ENCODE results near the gene TMED4. TPM values are rescaled to one million over a fixed set of nuclear protein-coding genes. Genes with fewer than 3 reads are reported as not detected.

Gene TMED4
- total and polyA plus RNA-seq, 12 donors = 42.9 to 81.4 (median 67.8) TPM

DNA sequence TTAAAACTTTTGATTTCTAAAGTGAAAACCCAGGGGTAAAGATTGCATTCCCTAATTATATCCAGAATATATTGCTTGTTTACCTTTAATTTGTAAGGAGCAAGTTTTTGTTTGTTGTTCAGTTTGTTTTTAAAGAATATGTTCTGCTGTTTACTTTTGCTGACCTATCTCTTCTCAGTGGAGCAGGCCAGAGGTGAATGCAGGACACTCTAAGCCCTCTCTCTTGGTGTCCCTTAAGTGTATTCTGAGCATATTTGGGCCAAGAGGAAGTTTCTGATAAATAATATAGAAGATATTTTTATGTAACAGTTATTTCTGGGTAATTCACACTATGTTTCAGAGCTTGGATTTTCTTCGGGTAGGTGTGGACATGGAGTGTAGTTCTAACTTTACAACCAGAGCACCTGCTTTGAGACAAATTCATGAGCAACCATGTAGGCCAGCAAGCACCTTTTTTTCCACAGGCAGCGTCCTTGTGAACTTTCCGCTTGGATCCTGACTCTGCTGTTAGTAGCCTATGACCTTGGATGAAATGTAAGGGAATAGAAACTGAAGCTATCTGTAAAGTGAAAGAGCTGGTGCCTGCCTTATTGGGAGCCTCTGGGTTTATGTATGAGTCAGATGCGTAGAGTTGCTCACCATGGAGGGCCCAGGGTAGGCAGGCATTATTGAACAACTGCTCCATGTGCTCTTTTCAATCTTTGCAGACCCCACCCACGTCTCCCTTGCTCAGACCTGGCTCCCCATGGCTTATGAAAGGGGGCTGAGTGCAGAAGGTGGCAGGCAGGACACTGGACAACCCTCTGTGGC is 40.5 kb upstream of the TMED4 start:
- peak in 7 of 8 donors; percentile 30 to 75 (median 50) for ATAC-seq
- TF ChIP-seq, protein P1, sequence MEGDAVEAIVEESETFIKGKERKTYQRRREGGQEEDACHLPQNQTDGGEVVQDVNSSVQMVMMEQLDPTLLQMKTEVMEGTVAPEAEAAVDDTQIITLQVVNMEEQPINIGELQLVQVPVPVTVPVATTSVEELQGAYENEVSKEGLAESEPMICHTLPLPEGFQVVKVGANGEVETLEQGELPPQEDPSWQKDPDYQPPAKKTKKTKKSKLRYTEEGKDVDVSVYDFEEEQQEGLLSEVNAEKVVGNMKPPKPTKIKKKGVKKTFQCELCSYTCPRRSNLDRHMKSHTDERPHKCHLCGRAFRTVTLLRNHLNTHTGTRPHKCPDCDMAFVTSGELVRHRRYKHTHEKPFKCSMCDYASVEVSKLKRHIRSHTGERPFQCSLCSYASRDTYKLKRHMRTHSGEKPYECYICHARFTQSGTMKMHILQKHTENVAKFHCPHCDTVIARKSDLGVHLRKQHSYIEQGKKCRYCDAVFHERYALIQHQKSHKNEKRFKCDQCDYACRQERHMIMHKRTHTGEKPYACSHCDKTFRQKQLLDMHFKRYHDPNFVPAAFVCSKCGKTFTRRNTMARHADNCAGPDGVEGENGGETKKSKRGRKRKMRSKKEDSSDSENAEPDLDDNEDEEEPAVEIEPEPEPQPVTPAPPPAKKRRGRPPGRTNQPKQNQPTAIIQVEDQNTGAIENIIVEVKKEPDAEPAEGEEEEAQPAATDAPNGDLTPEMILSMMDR (IDR thresholded peaks at IDR 0.05) = no peak
- 43 to 53% methylated on average over 5 of the region's 5 CpGs for WGBS, 2 donors
- H3K27me3 ChIP-seq = no peaks in the 10 kb centered on the region
- DNase-seq = no peak
- peaks cover 9 to 95% (median 72%) of the 10 kb centered on the region in 9 donors for H3K4me1 ChIP-seq
- H3K9me3 ChIP-seq = no peaks in the 10 kb centered on the region
- peak overlapping the region in 9 of 10 donors; percentile 17 to 77 (median 55) for H3K27ac ChIP-seq
- intact Hi-C loops (cut with DNase I) = no loop called here
- peaks cover 0 to 42% (median 14%) of the 10 kb centered on the region in 9 donors for H3K36me3 ChIP-seq
- H3K4me3 ChIP-seq = no peak overlapping the region

DNA sequence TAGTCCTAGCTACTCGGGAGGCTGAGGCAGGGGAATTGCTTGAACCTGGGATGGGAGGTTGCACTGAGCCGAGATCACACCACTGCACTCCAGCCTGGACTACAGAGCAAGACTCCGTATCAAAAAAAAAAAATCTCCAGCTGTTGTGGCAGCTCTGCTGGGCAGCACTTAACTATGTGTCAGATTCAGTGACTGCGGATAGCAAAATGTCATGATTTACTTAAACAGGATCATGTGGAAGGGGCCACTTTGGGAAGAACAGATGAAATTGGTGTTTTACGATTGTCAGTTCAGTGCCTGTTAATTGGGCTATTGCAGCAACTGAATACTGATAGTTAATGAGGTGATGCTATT is 39.7 kb upstream of the TMED4 start:
- H3K36me3 ChIP-seq = peaks cover 0 to 33% (median 10%) of the 10 kb centered on the region in 9 donors
- no peaks in the 10 kb centered on the region for H3K9me3 ChIP-seq
- ATAC-seq (no peak), DNase-seq (no peak)
- peaks cover 11 to 96% (median 79%) of the 10 kb centered on the region in 9 donors for H3K4me1 ChIP-seq
- no peaks in the 10 kb centered on the region for H3K27me3 ChIP-seq
- 76 to 78% methylated on average over 5 of the region's 5 CpGs for WGBS, 2 donors
- intact Hi-C loops (cut with DNase I) = no loop called here
- TF ChIP-seq, protein P1 (IDR thresholded peaks at IDR 0.05) = no peak
- H3K27ac ChIP-seq = peak overlapping the region in 7 of 10 donors; percentile 25 to 77 (median 57)
- H3K4me3 ChIP-seq = no peak overlapping the region

DNA sequence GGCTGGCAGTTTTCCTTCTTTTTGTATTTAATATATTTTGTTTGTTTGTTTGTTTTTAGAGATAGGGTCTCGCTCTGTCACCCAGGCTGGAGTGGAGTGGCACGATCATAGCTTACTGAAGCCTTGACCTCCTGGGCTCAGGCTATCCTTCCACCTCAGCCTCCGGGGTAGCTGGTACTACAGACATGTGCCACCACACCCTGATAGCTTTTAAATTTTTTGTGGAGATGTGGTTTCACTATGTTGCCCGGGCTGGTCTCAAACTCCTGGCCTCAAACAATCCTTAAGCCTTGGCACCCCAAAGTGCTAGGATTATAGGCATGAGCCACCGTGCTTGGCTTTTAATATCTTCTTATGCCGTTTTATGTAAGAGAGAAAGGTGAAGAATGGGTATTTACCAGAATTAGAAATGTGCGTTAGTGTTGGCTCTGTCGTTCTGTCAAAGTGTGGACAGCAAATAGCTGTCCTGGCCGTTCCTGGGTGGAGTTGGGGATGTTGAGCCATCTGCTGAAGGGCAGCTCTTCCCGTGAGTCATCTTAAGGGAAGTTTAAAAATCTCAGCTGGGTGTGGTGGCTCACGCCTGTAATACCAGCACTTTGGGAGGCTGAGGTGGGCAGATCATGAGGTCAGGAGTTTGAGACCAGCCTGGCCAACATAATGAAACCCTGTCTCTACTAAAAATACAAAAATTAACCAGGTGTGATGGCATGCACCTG is 39.2 kb upstream of the TMED4 start:
- TF ChIP-seq, protein P1 (IDR thresholded peaks at IDR 0.05) = no peak
- H3K9me3 ChIP-seq = no peaks in the 10 kb centered on the region
- ATAC-seq (peak in 5 of 8 donors; percentile 38 to 79 (median 53)), DNase-seq (no peak)
- H3K4me3 ChIP-seq = no peak overlapping the region
- H3K27ac ChIP-seq = peak overlapping the region in 7 of 10 donors; percentile 25 to 77 (median 57)
- intact Hi-C loops (cut with DNase I) = no loop called here
- peaks cover 0 to 28% (median 8%) of the 10 kb centered on the region in 9 donors for H3K36me3 ChIP-seq
- H3K27me3 ChIP-seq = no peaks in the 10 kb centered on the region
- H3K4me1 ChIP-seq = peaks cover 11 to 95% (median 77%) of the 10 kb centered on the region in 9 donors
- 68 to 72% methylated on average over 11 of the region's 11 CpGs for WGBS, 2 donors

DNA sequence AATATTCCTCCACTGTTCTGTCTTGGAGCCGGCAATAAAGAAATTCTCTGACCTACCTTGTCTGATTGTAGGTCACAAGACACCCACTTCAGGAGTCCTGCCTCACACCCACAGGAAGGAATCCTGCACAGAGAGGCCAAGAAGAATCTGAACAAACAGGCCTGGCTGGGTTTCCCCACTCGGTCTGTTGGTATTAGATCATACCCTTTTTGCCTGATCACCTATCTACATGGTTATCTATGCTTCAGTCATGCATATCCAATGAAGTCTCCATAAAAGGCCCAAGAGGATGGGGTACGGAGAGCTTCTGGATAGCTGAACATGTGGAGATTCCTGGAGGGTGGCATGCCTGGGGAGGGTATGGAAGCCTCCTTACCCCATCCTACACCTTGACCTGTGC is 36.7 kb upstream of the TMED4 start:
- H3K4me3 ChIP-seq = no peak overlapping the region
- intact Hi-C loops (cut with DNase I) = no loop called here
- no peaks in the 10 kb centered on the region for H3K9me3 ChIP-seq
- WGBS, 2 donors = 45 to 57% methylated on average over 3 of the region's 3 CpGs
- H3K27ac ChIP-seq = peak overlapping the region in 3 of 10 donors; percentile 22 to 45 (median 32)
- DNase-seq (no peak), ATAC-seq (peak in 1 of 8 donors; percentile 19)
- peaks cover 11 to 98% (median 87%) of the 10 kb centered on the region in 9 donors for H3K4me1 ChIP-seq
- peaks cover 0 to 10% (median 0%) of the 10 kb centered on the region in 9 donors for H3K36me3 ChIP-seq
- no peaks in the 10 kb centered on the region for H3K27me3 ChIP-seq
- TF ChIP-seq, protein P1 (IDR thresholded peaks at IDR 0.05) = no peak
